RCC 7860 (cell line): ENCODE data around the gene CYP2W1.
"Not testable (repeated sequence)": the region's sequence is repeated elsewhere in the genome, so short reads cannot be mapped to it uniquely, and the experiment has no call there.

Experiments
- DNase-seq: peaks from one replicate; pipeline ENCODE4 v3.0.0-alpha.2; 2015; ENCODE audit warnings: low spot score
- FAIRE-seq: peaks from 2 replicates; lab custom pipeline; 2012; peaks lifted over from hg19 to GRCh38; lab: Jason Lieb, UNC

Gene CYP2W1

DNA sequence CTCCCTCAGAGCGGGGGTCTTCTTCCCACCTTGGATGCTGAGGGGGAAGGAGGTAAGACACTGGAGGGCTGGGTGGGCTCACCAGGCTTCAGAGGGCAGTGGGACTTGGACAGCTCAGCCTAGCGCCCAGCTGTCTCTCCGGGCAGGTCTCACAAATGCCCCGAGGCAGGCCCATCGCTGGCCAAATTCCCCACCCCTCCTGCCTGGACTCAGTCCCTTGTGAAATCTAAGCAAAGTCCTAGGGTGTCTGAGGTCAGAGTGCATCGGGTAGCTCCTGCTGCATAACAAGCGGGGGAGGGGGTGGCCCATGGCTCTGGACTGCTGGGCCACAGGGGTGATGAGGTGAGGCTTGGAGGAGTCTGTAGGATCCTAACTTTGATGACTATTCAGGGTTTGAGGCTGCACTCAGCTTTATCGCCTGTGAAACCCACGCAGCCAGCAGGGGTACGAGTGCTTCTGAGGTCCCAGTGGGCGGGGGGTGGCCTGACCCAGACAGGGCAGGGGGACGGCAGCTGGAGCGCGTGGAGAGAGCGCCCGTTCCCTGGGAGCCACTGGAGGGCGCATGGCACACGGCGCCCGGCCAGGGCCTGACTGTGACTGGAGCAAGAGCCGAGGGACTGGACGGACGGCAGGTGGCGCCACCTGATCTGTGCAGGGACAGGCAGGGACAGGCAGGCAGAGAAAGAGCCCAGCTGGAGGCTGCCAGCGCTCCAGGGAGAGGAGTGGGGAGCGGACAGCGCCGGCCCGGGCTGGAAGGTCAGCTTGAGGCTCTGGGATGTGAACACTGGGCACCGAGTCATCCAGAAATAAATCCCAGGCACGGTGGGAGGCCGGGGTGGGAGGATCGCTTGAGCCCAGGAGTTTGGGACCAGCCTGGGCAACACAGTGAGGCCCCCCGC is 10.0 kb downstream of the CYP2W1 start:
- DNase-seq (peak; percentile 81), FAIRE-seq (peak; percentile 31)

DNA sequence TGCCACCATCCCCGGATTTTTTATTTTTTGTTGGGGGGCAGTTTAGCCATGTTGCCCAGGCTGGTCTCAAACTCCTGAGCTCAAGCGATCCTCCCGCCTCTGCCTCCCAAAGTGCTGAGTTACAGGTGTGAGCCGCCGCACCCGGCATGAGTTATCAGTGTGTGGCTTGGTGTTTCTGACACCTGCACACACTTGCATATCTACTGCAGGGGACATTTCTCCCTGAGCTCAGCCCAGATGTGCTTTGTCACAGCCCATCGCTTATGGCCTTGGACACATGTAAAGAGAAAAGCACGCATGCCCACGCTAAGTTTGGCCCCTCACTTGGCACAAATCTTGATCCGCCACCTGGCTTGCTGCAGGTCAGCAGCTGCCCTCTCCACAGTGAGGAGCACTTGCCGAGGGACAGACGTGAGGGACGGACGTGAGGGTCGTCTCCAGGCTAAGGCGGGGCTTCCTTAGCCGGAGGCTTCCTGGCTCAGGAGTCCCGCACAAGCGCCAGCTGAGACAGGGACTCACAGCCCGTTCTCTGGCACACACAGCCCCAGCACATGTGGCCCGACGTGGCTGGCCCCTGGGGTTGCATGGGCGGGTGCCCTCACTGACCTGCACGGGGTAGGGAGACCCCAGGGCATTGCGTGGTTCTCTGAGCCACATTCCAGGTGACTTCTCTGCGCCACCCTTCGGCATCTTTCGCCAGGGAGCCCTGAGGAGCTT is 11.8 kb downstream of the CYP2W1 start:
- FAIRE-seq (no peak), DNase-seq (no peak)

GRCh38 chr7:995571-995970 is 12.6 kb downstream of the CYP2W1 start:
- no peak for FAIRE-seq

DNA sequence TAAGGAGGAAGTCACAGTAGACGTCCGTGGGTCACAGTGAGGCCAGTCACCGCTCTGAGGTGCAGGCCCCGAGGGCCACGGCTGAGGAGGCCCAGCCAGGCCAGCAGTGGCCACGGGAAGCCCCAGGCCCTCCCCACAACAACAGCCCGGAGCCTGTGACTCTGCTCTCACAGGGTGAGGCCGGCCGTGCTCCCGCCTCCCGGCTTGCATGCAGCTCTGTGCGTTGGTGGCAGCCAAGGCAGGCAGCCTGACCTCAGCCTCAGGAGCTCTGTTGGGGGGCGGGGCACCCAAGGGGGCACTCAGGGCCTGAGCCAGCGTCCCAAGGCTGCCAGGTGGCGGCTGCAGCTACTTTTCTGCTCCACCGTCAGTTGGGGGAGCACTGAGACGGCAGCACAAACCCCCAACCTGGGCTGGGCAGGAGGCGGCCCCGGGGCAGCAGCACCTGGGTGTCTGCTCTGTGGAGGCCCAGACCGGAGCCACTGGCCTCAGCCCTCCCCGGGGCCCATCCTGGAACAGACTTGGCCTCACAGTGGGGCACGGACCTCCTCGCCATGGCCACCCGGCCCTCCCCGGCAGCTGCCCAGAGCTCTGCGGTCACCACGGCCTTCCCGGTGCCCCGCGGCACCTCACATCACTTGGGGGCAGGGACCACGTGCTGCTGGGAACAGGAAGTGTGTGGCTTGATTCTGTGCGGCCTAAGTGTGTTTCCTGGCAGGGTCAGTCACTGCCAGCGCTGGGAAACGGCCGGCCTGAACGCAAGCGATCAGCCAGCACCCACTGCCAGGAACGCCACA is 13.3 kb downstream of the CYP2W1 start:
- DNase-seq, result no peak
- no peak for FAIRE-seq

More at GRCh38 chr7:995571-995970, 12.6 kb downstream of the CYP2W1 start:
- DNase-seq, result no peak

- FAIRE-seq (no peak), DNase-seq (no peak)
Measured at GRCh38 chr7:997404-998395, 14.7 kb downstream of the CYP2W1 start.

DNA sequence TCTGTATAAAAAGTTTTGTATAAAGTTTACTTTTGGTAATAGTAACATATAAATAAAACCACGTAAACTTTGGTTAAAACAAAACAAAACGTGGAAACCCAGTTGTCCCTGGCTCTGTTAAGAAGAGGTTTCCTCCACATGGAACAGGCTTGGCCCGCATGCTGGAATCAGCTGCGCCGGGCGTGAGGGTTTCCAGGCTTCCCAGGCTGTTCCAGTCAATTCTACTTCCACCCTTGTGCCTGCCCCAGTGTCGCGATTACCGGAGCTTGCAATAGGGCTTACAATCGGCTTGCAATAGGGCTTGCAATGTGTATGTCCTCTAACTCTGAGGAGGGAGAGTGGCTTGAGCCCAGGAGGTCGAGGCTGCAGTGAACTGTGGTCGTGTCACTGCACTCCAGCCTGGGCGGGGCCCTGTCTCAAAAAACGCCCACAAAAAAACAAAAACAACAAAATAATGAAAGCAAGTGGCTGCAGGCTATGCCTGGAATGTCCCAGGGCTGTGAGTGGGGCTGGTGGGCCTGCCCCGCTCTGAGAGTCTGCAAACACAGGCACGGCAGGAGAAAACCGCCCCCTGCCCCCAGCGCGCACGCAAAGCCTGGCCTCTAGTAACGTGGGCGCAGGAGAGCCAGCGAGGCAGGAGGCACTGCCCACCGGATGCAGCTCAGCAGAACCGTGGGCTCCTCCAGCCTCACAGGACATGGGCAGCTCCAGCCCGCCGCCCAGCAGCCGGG is 16.3 kb downstream of the CYP2W1 start:
- DNase-seq, result no peak
- FAIRE-seq, result no peak

DNA sequence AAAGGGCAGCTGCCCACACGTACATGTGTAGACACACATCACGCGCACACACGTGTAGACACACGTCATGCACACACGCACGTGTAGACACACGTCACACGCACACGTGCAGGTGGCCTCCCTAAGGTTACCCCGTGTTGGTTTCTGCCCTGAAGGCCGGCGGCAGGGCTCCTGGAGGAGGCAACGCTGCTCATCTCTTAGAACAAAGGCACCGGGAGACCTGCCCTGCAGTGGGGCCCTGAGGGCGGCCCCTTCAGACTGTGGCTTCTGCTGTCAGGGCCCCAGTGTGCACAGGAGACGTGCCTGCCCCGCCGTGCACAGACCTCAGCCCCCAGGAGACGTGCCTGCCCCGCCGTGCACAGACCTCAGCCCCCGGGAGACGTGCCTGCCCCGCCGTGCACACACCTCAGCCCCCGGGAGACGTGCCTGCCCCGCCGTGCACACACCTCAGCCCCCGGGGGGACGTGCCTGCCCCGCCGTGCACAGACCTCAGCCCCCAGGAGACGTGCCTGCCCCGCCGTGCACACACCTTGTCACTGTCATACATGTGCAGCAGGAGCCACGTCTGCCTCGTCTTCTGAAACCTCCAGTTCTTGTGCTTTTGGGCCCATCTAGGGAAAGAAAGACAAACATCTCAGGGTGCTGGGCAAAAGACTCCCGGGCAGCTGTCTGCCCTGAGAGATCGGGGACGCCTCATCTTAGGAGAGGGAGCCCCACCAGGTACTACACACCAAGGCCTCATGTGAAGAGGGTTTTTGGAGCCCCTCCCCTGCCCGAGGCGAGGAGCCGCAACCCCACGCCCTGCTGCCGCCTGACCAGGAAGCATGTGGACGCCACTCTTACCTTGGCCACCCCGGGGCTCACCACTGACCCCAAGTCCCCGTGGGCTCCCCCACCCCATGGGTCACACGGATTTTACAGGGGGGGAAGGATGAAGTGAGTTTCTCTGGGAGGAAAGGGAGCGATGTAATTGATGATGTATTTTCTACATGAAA is 17.3 kb downstream of the CYP2W1 start:
- no peak for DNase-seq

GRCh38 chr7:1001069-1001770 is 18.2 kb downstream of the CYP2W1 start:
- not testable (repeated sequence) for DNase-seq, FAIRE-seq

More for the DNA sequence above, 17.3 kb downstream of the CYP2W1 start:
- no peak for FAIRE-seq

- not testable (repeated sequence) for DNase-seq, FAIRE-seq
Measured at GRCh38 chr7:1002026-1002425, 19.0 kb downstream of the CYP2W1 start.

GRCh38 chr7:1002445-1002844 is 19.5 kb downstream of the CYP2W1 start:
- not testable (repeated sequence) for FAIRE-seq, DNase-seq

DNA sequence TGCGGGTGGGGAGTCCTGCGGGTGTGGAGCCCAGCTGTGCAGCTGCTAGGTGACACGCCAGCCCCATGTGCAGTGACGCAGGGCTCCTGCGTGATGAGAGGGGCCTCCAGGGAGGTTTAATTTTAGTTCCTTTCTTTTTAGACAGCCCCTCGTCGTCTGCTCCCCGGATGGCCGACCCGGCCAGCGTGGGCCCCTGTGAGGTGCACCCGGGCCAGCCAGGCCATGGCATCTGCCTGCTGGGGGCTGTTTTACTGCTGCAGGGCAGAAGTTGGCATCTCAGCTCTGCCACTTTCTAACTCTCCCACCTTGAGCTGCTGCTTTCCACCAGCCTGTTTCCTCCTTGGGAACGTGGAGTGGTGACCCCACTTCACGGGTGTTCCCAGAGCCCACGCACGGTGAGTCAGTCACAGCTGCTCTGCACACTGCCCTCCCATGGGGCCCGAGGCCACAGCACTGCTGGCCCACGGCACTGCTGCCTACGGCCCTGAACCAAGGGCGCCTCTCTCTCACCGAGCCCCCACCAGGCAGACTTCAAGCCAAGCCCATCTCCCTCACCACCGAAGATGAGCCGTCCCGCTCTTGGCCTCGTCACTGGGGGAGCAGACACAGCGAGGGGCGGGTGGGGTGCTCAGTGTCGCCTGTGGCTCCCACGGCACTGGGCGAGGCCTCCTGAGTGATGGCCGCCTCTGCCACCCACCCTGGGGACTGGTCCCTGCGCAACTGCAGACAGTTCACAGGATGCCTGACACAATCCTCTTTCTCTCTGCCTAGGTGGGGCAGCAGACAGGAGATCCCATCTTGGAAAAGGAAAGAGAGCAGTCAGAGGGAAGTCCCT is 21.3 kb downstream of the CYP2W1 start:
- FAIRE-seq, result no peak
- DNase-seq, result no peak

- FAIRE-seq (no peak), DNase-seq (no peak)
Measured at GRCh38 chr7:1005303-1005702, 22.3 kb downstream of the CYP2W1 start.

DNA sequence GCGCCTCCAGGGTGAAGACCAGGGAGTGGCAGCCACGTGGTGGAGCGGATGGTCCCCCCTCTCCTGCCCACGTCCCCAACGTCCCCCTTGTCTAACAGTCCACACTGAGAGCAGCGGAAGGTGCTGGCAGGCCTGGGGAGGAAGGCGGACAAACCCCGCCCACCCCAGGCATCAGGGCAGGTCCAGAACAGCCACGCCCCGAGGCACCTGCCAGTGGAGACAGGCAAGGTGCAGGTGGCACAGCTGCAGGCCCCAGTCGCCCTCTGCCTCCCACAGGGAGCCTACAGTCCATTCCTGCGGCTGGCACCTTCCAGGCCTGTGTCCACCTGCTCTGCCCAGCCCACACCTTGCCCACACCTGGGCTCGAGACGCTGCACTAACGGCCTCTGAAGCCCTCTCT is 24.9 kb downstream of the CYP2W1 start:
- FAIRE-seq (no peak), DNase-seq (no peak)

DNA sequence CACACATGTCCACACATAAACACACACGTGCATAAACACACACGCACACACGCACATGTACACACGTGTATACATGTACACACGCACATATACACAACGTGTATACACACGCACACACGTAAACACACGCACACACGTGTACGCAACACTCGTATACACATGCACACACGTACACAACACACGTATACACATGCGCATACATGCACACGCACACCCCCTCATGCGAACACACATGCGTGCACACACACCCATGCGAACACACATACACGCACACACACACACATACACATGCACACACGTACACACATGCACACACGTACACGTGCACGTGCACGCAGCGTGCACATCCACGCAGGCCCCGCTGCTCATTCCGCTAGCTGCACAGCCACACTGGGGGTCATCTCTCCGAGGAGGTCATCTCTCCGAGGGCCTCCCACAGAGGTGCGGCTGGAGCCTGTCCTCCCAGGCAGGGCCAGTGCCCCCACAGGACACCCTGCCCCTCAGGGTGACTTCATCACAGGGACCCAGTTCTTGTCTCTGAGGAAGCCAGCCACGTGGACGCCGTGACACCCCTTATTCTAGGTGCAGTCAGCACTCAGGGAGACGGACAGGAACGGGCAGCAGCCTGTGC is 25.9 kb downstream of the CYP2W1 start:
- DNase-seq (no peak), FAIRE-seq (no peak)

GRCh38 chr7:1009747-1010146 is 26.8 kb downstream of the CYP2W1 start:
- DNase-seq, result no peak
- no peak for FAIRE-seq

GRCh38 chr7:1010226-1010625 is 27.2 kb downstream of the CYP2W1 start:
- no peak for FAIRE-seq

More at GRCh38 chr7:1010226-1010625, 27.2 kb downstream of the CYP2W1 start:
- no peak for DNase-seq
